ENCODE results near the gene SOX13.

DNA sequence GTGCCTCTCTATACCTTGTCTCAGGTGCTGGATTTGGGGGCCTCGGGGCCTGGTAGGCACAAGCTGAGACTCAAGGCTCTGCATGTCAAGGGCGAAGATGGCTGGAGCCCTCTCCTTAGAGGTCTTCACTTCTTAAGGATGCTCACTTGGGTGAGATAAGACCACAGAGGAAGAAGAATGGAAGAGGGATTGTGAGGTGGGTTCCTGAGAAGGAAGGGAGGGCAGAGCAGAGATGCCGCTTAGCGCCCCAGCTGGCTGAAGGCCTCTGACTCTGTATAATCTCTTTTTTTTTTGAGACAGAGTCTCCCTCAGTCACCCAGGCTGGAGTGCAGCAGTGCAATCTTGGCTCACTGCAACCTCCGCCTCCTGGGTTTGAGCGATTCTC is 32.2 kb downstream of the SOX13 start:
- TF ChIP-seq ZBED1 (IDR thresholded peaks at IDR 0.05; ENCODE audit: borderline replicate concordance), result no peak
- no peak for TF ChIP-seq MTA3 (IDR thresholded peaks at IDR 0.05; ENCODE audit: borderline replicate concordance, low read length)
- no peak for TF ChIP-seq ZSCAN29 (IDR thresholded peaks at IDR 0.05)
